Stromal cell of bone marrow (primary cell): Measurements from ENCODE around the gene ACAD11.
"Not testable (repeated sequence)": the region's sequence is repeated elsewhere in the genome, so short reads cannot be mapped to it uniquely, and the experiment has no call there.

Source experiments
- DNase-seq: peaks from one replicate; pipeline ENCODE4 v3.0.0-alpha.2; 2012; ENCODE audit warnings: low read depth

Gene ACAD11

DNA sequence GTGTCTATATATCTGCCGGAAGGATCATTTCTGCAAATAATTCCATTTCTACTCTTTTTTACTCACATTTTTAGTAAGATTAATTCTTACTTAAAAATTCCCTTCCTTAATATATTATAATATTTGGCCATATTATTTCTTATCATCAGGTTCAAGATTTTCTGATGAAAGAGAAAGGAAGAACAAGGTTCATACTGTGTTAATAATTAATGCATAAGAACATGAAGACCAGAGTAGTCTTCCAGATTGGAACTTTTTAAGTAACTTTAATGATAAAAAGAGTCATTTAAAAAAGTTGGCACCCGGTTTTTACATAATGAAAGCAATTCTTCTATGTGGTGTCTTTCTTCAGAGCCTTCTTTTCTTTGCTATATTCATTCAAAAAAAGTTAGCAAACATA is 61.9 kb downstream of the ACAD11 start:
- DNase-seq, result no peak

DNA sequence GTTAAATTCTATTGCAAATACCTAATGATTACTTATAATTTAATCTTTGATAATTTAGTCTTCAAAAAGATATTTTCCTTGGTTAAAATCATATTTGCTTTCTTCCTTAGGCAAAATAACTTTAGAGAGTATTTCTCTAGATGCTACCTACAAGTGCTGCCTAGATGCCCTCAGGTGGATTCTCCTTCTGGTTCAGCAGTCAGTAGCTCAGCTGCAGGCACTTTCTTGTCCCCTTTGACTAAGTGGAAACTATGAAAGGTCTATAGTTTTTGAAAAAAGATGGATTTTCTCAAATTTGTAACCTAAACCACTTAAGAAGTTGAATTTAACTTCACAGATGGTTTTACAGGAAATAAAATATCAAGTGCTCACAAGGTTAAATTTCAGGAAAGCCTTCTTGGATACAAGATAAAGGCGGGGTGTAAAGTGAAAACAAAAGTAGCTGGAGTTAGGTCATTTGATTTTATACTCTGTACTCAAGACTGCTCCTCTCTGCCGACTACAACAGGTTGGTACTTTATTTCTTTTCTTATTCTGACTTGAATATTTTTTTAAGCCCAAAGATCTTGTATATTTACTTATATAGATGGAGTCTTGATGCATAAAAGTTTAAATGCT is 62.7 kb downstream of the ACAD11 start, which contains the start of gene ACKR4:
ACKR4 (plus strand) TSS at position 455 of the 618 bp plus-strand sequence. CDS start 3,128 bp downstream, outside the sequence.
- DNase-seq, result no peak

DNA sequence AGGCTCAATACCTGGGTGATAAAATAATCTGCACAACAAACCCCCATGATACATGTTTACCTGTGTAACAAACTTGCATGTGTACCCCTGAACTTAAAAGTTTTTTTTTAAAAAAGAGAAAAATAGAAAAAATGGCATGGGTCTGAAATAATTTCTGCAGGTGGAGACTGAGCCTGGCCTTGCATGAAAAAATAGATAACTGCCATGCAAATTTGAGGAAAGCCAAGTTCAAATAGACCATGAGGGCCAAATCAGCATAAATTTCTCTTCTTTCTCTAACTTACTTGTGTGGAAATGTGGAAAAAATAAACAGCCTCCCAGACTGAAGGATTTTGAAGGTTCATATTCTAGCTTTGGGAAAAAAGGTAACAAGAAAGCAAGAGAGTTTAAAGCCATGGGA is 63.3 kb downstream of the ACAD11 start:
- no peak for DNase-seq

DNA sequence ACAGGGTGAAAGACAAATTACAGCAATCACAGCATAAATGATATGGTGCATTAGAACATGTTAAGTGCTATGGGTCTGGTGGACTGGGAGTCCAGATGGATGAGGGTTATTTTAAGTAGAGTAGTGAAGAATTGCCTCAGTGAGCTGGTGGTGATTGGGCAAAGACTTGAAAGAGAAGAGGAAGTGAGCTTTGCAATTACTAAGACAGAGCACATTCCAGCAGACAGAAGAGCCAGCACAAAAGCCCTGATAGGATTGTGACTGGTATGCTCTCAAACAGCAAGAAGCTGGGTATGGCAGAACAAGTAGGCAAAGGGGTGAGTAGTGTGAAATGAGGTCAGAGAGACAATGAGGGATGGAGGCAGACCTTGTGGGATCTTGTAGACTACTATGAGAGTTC is 64.6 kb downstream of the ACAD11 start:
- no peak for DNase-seq

DNA sequence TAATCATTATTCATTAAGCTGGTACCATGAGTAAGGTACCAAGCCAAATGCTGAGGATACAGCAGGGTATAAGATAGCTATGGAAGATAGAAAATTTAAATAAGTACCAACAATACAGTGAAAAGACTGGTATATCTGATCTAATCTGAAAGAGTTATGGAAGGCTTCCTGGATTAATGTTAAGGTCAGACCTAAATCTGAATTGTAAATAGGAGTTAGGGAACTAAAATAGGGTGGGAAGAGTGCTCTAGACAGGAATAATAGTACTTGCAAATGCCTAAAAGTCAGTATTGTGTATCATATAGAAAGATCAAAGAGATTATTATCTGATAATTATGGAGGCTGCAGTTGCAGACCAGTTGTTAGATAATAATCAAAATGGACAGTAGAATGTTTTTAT is 65.1 kb downstream of the ACAD11 start:
- no peak for DNase-seq

DNA sequence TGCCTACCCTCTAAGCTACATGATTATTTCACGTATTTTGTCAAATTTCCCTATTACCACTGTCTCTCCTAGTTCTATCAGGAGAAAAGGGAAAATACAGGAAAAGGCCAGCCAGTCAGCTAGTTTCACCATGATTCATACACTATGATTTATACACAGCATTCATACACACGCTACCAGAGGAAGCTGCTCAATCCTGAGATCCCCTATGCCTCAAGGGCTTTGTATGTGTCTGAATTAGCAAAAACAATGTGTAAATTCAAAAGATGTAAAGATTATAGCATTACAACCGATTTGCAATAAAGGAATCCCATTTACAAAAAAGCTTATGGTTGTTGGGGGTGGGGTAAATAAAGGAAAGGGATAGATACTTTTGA is 65.7 kb downstream of the ACAD11 start:
- DNase-seq, result no peak

DNA sequence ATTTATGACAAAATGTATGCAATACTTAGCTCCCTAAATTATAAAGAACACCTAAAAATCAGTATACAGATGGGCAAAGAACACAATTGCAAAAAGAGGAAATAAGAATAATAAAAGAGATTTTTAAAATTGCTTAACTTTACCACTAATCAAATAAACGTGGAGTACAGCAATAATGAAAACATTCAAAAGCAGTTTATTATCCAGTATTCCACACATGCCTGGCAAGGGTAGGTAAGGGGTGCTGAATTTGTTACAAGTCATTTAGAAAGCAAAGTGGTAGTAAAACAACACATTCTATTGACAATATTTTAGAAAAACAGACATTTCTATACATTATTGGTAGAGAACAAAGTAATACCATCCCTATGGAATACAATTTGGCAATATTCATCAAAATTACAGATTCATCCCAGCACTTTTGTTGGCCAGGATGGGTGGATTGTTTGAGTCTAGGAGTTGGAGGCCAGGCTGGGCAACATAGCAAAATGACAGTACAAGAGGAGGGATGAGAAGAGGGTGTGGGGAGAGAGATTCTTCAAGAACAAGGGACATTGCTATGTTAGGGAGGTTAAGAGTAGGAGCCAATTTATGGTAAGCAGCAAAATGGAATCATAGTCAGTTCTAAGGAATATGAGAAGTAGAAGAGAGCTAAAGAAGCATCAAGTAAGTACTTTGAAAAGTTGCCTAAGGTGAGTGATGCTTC is 66.2 kb downstream of the ACAD11 start:
- no peak for DNase-seq

DNA sequence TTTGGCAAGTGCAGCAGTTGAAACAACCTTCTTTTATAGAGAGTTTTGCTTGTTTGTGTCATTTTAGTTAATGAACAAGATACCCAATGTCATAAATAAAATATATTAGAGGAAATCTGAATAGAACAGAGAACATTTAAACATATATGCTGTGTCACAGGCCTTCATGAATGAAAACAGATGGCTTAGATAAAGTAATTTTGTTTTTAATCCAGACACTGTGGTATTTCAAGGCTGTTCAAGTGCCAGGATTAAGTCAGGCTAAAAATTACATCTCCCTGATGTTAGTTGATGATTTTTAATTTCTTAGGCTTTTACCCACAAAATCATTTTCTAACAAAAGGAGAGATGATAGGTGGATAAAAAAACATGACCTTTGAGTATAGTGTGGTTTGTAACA is 67.4 kb downstream of the ACAD11 start:
- no peak for DNase-seq

DNA sequence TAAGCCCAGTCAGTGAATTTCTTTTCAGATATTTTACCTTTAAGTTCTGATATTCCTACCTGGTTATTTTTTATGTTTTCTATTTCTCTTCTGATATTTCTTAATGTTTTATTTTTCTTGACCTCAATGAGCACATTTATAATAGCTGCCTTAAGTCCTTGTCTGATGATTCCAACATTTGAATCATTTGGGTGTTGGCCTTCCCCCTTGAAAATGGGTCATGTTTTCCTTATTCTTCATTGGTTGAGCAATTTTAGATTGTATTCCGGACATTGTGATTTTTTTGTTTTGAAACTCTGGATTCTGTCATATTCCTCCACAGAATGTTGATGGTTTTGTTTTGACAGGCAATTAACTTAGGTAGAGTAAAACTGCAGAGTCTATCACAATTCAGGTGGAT is 72.2 kb downstream of the ACAD11 start:
- DNase-seq, result no peak

DNA sequence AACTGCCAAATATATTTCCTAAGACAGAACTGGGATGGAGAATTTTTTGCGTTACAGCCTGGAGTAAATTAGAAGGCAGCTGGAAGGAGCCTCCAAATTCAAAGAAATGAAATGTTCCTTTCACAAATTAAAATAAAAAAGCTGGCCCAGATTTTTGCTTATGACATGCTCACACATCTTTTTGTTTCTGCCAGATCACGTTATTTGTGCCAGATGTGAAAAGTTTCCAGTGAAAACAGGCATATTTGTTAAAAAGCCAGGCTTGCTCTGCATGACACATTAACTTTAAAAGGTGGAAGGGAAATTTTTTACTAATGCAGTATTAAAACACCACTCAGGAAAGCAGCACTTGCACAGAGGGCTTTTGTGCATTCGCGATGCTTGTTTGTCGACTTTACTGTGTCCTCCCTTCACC is 85.8 kb downstream of the ACAD11 start:
- DNase-seq, result no peak

DNA sequence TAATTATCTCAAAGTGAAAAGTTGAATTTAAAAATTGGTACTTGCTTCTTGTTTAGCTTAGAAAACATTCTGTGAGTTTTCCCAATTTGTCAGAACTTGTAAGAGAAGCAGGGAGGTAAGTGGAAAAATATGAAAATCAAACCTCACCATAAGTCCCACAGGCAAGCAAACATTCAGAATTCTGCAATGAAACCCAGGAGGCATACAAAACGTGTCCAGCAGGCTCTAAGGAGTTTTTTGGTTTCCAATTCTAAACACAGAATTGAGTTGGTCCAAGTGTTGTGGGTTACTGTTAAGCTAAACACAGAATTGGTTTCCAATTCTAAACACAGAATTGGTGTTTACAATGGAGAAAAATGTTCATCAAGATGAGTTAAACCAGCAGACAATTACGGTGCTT is 89.6 kb downstream of the ACAD11 start:
- no peak for DNase-seq

DNA sequence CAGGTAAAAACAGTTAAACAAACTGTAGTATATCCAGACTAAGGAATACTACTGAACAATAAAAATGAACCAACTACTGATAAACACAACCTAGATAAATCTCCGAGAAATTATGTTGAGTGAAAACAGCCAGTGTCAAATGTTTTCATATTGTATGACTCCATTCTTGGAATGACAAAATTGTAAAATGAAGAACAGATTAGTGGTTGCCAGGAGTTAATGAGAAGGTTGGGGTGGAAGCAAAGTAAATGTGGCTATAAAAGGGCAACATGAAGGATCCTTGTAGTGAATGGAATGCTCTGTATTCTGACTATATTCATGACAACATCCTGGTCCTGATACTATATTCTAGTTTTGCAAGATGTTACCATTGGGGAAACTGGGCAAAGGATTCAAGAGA is 90.0 kb downstream of the ACAD11 start:
- no peak for DNase-seq

DNA sequence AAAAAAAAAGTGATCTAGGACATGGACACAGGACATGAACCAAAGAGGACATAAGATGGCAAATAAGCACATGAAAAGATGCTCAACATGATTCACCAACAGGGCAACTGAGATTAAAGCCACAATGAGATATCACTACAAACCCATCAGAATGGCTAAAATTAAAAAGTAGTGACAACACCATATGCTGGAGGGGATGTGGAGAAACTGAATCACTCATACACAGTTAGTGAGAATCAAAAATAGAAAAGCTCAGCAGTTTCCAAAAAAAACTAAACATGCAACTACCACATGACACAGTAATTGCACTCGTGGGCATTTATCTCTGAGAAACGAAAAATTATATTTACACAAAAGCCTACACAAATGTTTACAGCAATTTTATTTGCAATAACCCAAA is 90.5 kb downstream of the ACAD11 start:
- peak; percentile 81 for DNase-seq

DNA sequence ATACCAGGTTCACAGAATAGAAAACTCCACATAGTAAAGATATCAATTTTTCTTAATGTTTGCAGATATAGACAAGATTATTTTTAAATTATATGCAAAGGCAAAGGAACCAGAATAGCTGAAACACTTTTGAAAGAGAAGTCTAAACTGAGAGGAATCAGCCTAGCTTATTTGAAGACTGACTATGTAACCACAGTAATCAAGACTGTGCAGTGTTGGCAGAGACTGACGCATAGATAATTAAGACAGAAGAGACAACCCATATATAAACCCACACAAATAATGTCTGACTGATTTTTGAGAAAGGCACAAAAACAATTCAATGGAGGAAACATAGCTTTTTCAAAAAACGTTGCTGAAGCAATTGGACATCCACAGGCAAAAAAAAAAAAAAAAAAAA is 91.2 kb downstream of the ACAD11 start:
- no peak for DNase-seq

DNA sequence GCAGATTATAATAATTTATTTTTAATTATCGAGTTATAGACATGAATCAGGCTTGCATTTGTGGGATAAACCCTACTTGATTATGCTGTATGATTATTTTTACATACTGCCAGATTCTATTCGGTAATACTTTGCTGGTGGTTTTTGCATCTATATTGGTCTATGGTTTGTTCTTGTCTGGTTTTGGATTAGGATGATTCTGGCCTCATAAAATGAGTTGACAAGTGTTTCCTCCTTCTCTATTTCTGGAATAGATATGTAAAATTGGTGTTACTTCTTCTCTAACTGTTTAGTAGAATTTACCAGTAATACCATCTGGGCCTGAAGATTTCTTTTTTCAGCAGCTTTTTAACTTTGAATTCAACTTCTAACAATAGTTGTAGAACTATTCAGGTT is 95.5 kb downstream of the ACAD11 start:
- DNase-seq, result no peak

DNA sequence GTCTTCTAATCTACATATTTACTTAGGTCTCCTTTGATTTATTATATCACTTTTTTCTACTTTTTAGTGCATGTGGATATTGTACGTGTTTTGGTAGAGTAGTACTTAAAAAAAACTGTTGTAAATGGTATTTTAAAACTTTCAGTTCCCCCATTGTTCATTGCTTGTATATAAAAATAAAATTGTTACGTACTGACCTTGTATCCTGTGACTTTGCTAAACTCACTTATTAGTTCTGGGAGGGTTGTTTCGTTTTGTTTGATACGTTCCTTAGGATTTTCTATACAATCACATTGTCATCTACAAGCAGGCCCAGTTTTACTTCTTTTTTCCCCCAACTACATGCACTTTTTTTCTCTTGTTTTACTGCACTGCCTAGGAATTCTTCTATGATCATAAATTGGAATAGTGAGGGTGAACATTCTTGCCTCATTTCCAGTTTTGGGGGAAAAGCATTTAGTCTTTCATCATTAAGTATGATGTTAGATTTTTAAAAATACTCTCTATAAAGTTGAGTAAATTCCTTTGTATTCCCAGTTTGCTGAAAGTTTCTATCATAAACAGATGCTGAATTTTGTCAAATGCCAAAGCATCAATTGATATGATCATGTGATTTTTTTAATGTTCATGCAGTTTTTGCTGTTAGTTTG is 96.1 kb downstream of the ACAD11 start:
- no peak for DNase-seq

DNA sequence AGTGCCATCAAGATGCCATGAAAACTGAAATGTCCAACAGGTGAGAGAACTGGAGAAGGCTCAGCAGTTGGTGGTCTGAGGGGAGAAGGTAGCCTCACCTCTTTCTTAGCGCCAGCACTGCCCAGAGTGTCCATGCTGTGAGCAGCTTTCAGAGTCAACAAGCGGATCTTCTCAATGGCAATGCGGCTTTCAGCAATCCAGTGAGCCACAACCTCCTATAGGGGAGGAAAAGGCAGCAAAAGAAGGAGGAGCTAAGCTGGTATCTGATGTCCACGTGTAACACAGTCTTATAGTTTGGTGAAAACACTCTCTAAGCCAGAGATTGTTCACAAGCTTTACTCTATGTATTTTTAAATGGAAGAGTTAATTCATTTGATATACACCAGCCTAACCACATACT is 98.6 kb downstream of the ACAD11 start:
- DNase-seq, result no peak

DNA sequence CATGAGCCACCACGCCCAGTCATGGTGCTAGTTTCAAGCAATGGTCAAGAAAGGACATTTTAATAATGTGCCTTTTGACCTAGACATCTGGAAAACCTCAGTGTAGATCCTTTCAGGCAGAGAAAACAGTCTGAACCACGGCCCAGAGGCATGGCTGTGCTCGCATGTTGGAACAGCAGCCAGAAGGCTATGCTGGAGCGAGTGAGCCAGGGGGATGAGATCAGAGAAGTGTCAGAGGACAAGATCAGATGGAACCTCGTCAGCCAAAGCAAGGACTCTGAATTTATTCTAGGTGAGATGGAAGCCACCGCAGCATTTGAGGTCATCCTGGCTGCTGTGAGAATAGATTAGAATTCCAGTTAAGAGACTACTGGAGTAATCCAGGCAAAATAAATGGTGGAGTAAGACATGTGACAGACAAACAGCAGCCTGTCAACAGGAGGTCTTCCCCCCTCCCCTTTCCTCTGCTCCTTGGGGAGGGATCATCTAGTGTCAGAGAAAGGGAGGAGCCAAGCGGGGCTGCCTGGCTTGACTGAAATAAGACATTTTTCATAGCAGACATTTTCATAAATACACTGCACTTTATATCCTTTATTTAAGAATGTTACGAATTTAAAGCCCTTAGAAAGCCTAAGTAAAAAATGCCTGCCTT is 103.0 kb downstream of the ACAD11 start:
- no peak for DNase-seq

DNA sequence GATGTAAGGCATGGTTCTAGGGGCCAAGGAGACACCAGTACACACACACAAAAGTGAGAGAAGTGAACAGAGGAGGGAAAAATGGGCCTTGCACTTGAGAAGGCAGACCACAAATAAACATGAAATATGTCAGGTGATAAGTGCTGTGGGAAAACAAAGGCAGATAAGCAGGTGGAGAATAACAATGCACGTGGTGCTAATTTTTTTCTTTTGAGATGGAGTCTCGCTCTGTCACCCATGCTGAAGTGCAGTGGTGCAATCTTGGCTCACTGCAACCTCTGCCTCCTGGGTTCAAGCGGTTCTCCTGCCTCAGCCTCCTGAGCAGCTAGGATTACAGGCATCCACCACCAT is 103.6 kb downstream of the ACAD11 start:
- not testable (repeated sequence) for DNase-seq

DNA sequence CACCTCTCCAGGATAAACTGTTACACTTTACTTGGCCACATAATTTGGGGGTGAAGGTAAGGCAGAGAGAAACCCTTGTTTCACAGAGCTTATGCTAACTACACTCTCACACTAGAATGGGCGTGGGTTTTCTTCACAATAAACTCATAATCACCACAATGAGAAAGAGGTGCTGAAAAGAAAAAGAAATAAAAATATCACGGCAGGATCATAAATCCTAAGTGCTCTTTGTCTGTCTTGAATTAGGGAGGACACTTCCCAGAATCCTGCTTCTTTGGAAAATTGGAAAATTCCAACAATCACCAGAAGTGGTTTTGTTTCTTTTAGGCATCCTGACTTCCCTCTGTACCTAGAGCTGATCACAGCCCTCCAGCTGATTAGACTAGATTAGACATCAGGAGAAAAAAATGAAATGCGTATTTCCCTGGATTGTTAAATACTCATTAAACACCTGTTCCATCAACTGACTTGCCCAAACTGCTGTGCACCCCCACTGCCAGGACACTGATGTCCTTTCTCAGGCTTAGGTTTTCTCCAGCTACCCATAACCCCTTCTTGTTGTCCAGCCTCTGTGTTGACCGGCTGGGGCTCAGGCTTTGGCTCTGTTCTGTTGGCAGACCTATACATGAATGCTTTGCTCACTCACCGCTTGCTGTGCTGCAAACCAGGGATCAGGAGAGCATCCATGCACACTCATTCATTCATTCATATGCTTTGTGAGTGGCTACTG is 104.1 kb downstream of the ACAD11 start:
- no peak for DNase-seq

DNA sequence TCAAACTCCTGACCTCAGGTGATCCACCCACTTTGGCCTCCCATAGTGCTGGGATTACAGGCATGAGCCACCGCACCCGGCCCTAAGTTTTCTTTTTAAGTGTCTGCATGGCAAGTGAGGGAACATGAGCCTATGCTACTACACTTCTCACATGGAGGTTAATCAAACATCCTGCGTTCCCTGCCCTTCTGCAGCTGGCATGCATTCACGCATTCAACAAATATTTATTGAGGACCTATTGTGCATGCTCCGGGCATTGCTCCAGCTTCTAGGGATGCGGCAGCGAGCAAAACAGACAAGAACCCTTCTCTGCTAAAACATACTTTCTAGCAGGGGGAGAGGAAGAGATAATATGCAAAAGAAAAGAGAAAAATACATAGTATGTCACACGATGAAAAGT is 105.2 kb downstream of the ACAD11 start:
- no peak for DNase-seq

DNA sequence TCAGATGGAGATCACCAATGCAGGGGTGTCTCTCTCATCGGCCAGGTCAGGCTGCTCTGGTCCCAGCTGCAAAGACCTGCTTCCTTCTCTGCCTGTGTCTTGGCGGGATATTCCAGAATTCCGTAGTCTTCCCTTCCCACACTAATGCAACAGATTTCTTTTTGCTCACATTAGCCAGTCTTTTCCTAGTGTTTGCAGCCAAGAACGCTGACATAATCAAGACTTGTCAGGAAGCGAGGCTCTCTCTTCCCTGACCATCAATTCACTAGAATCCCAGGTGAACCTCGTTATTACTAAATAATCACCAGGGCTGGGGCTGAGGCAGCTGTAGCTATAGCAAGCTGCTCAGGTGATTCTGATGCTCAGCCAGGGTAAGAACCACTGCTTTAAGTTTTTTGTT is 105.8 kb downstream of the ACAD11 start:
- DNase-seq, result no peak
